CD4-positive, alpha-beta T cell treated with Interleukin-6 at 100 ng/mL for 8 hours (primary cell): ENCODE measurements around the gene MTHFD2L.
"Not testable (repeated sequence)": the region's sequence is repeated elsewhere in the genome, so short reads cannot be mapped to it uniquely, and the experiment has no call there.

Experiments
- DNase-seq: peaks from one replicate; pipeline ENCODE4 v3.0.0-alpha.2; 2020; ENCODE audit warnings: mixed read lengths, low spot score

The MTHFD2L gene

GRCh38 chr4:74157561-74158465 is at the start of gene MTHFD2L:
MTHFD2L (plus strand) TSS chr4:74158118; CDS start chr4:74158139, 21 bp downstream.
- peak; percentile 75 for DNase-seq

- DNase-seq: no peak
These were observed 49.3 kb upstream of the MTHFD2L start for GRCh38 chr4:74108457-74109115.

- DNase-seq: no peak
These were observed 48.6 kb upstream of the MTHFD2L start for GRCh38 chr4:74109116-74109869.

GRCh38 chr4:74109870-74110605 is 47.9 kb upstream of the MTHFD2L start:
- no peak for DNase-seq

GRCh38 chr4:74110670-74111069 is 47.2 kb upstream of the MTHFD2L start:
- no peak for DNase-seq

GRCh38 chr4:74111306-74111975 is 46.5 kb upstream of the MTHFD2L start:
- DNase-seq: no peak

GRCh38 chr4:74111990-74112389 is 45.9 kb upstream of the MTHFD2L start:
- no peak for DNase-seq

- DNase-seq: no peak
These were observed 45.4 kb upstream of the MTHFD2L start for GRCh38 chr4:74112399-74113105.

- no peak for DNase-seq
These were observed 43.7 kb upstream of the MTHFD2L start for GRCh38 chr4:74114234-74114633.

GRCh38 chr4:74117024-74117534 is 40.8 kb upstream of the MTHFD2L start:
- DNase-seq: no peak

GRCh38 chr4:74118600-74119338 is 39.1 kb upstream of the MTHFD2L start:
- DNase-seq: no peak

GRCh38 chr4:74120086-74120485 is 37.8 kb upstream of the MTHFD2L start:
- no peak for DNase-seq

- no peak for DNase-seq
These were observed 36.0 kb upstream of the MTHFD2L start for GRCh38 chr4:74121643-74122579.

- no peak for DNase-seq
These were observed 34.7 kb upstream of the MTHFD2L start for GRCh38 chr4:74123065-74123728.

GRCh38 chr4:74125029-74125428 is 32.9 kb upstream of the MTHFD2L start:
- DNase-seq: no peak

- no peak for DNase-seq
These were observed 30.2 kb upstream of the MTHFD2L start for GRCh38 chr4:74127745-74128144.

- DNase-seq: not testable (repeated sequence)
These were observed 27.1 kb upstream of the MTHFD2L start for GRCh38 chr4:74130843-74131242.

- DNase-seq: not testable (repeated sequence)
These were observed 25.7 kb upstream of the MTHFD2L start for GRCh38 chr4:74132188-74132587.
